GM12878 (cell line): ENCODE results near the gene UTP4. TPM values are rescaled to one million over a fixed set of nuclear protein-coding genes. Genes with fewer than 3 reads are reported as not detected.
A peak's percentile ranks its signal among the peaks of the same experiment; 100 is the strongest.

Experiments
- ATAC-seq: fragments of 200-7000 bp; cut with Tn5 transposase; 3 replicates; pipeline ENCODE4 v1.9.1; 2020; ENCODE audit warnings: mild to moderate bottlenecking, moderate library complexity
- BruUV-seq: library from RNA; stranded (reverse); fragments of 400-500 nt; replicated peaks from 2 replicates; lab custom pipeline; 2021; lab: Mats Ljungman, UMichigan
- CTCF ChIA-PET: fragments of 300-600 bp; sonication (Branson Sonifier 250); formaldehyde crosslinking; extraction: SDS; loops from one replicate; lab custom pipeline; 2021; ENCODE audit warnings: inconsistent platforms; lab: Yijun Ruan, JAX
- POLR2A ChIA-PET: fragments of 350-600 bp; formaldehyde crosslinking; extraction: SDS; loops from one replicate; lab custom pipeline; 2021; ENCODE audit warnings: inconsistent platforms; lab: Charles Lee
- RAD21 ChIA-PET: fragments of 300-600 bp; sonication (Branson Sonifier 250); formaldehyde crosslinking; loops from one replicate; lab custom pipeline; 2023; ENCODE audit warnings: antibody characterized with exemption; ENCODE audit not compliant: unreplicated experiment; lab: Charles Lee
- SMC1A ChIA-PET: fragments of 300-600 bp; sonication (Branson Sonifier 250); formaldehyde crosslinking; loops from one replicate; lab custom pipeline; 2023; ENCODE audit not compliant: unreplicated experiment, uncharacterized antibody; lab: Charles Lee
- DNase-seq: peaks from one replicate; pipeline ENCODE4 v3.0.0-alpha.2; 2011; ENCODE audit warnings: low read depth, low spot score
- FAIRE-seq: peaks from 3 replicates; lab custom pipeline; 2011; peaks lifted over from hg19 to GRCh38; lab: Jason Lieb, UNC
- H2AFZ ChIP-seq: 2 replicates; pipeline ENCODE4 v1.6.0; 2011; ENCODE audit warnings: low read depth, low read length, control low read depth; ENCODE audit not compliant: control insufficient read depth
- H3K27ac ChIP-seq: 2 replicates; pipeline ENCODE4 v1.5.1; 2011; ENCODE audit warnings: control low read depth; ENCODE audit not compliant: control insufficient read depth, insufficient read depth
- H3K27me3 ChIP-seq, 2 experiments: replicated peaks in 1 of 2; 2 replicates each; pipeline versions ENCODE4 v1.6.0 to v1.6.1; 2011; ENCODE audit warnings: low read length in 1 of 2; ENCODE audit not compliant: control insufficient read depth in 2 of 2, insufficient read depth in 2 of 2
- H3K36me3 ChIP-seq, 2 experiments: 2 replicates each; pipeline ENCODE4 v1.5.1; 2011; ENCODE audit warnings: low read length in 1 of 2; ENCODE audit not compliant: control insufficient read depth in 2 of 2, insufficient read depth in 2 of 2
- H3K4me1 ChIP-seq: 2 replicates; pipeline ENCODE4 v1.6.1; 2011; ENCODE audit warnings: mild to moderate bottlenecking, low read length, moderate library complexity, mixed read lengths; ENCODE audit not compliant: control insufficient read depth, insufficient read depth
- H3K4me2 ChIP-seq: 2 replicates; pipeline ENCODE4 v1.6.0; 2011; ENCODE audit warnings: control low read depth; ENCODE audit not compliant: control insufficient read depth, insufficient read depth
- H3K4me3 ChIP-seq: fragments of 200-600 bp; sonication (generic); 2 replicates; pipeline ENCODE4 v1.5.1; 2016
- H3K79me2 ChIP-seq: 2 replicates; pipeline ENCODE4 v1.6.0; 2011; ENCODE audit warnings: low read length; ENCODE audit not compliant: control insufficient read depth, insufficient read depth
- H3K9ac ChIP-seq: 2 replicates; pipeline ENCODE4 v1.8.0; 2011; ENCODE audit warnings: low read length, control low read depth, mixed read lengths; ENCODE audit not compliant: control insufficient read depth, insufficient read depth
- H3K9me3 ChIP-seq: replicated peaks from 3 replicates; pipeline ENCODE4 v1.5.1; 2011; ENCODE audit warnings: mild to moderate bottlenecking, low read length; ENCODE audit not compliant: control insufficient read depth, insufficient read depth
- H4K20me1 ChIP-seq: 2 replicates; pipeline ENCODE4 v1.6.0; 2011; ENCODE audit not compliant: control insufficient read depth, insufficient read depth
- HCFC1 ChIP-seq: fragments of 150-350 bp; IDR thresholded peaks from 2 replicates; pipeline ENCODE4 v1.6.1; 2014; ENCODE audit warnings: low read length
- IKZF1 ChIP-seq: fragments of 450-650 bp; conservative IDR thresholded peaks from 2 replicates; pipeline ENCODE4 v1.6.1; 2017; ENCODE audit warnings: antibody characterized with exemption, mild to moderate bottlenecking
- RFX5 ChIP-seq: IDR thresholded peaks from 2 replicates; pipeline ENCODE4 v1.6.1; 2011; ENCODE audit warnings: low read depth, low read length, improper control_type of control experiment
- RUNX3 ChIP-seq: IDR thresholded peaks from 2 replicates; pipeline ENCODE4 v1.6.1; 2012; ENCODE audit warnings: low read length, inconsistent platforms
- SP1 ChIP-seq: IDR thresholded peaks from one replicate; pipeline ENCODE4 v1.6.1; 2011; ENCODE audit warnings: low read depth, low read length
- TCF7 ChIP-seq: IDR thresholded peaks from 2 replicates; pipeline ENCODE4 v1.6.1; 2014; ENCODE audit warnings: antibody characterized with exemption, borderline replicate concordance
- WGBS: methylation state at CpG from one replicate; pipeline ENCODE4 v1.1.6; 2016; ENCODE audit warnings: low lambda C conversion rate; ENCODE audit not compliant: insufficient replicate concordance, insufficient coverage; ENCODE audit errors: missing lambda C conversion rate; 5-methylcytosine and 5-hydroxymethylcytosine counted together
- in situ Hi-C: fragments of 300-500 bp; cut with MboI; formaldehyde crosslinking; loops from 9 replicates; pipeline ENCODE4 v1.14.3; 2018; ENCODE audit warnings: mixed read lengths
- intact Hi-C: fragments of 100-400 bp; cut with micrococcal nuclease; formaldehyde crosslinking; loops from one replicate; pipeline ENCODE4 v1.14.2; 2022; ENCODE audit not compliant: unreplicated experiment
- polyA plus RNA-seq, 11 experiments: library from polyadenylated mRNA; depleted of rRNA in 4 of 11; unstranded in 6 of 11; stranded (reverse) in 5 of 11; fragments of >200 nt; fragmentation: Nextera tagmentation in 4 of 11; fragmentation: Illumina TruSeq in 1 of 11; extraction: Ambion mirVana in 4 of 11; extraction: Trizol in 1 of 11; gene quantifications; 1 replicate in 1 of 11; 2 replicates in 10 of 11; pipeline versions ENCODE4 v1.2.1 to v1.2.3, GENCODE V29; 2011 to 2016; ENCODE audit warnings: inconsistent platforms in 2 of 11, missing spikeins in 2 of 11, low read depth in 1 of 11
- total RNA-seq, 4 experiments: library from RNA; depleted of rRNA in 3 of 4; stranded (reverse); fragments of >200 nt in 3 of 4; fragmentation: Illumina TruSeq in 1 of 4; extraction: Trizol in 1 of 4; gene quantifications; 2 replicates each; pipeline versions ENCODE4 v1.2.1 to v1.2.3, GENCODE V29; 2013 to 2021

UTP4 gene
- total and polyA plus RNA-seq, 10 of the 15 experiments (the other 5 are each of a cell fraction or from before 2014, with no cell fraction given): 32.5 to 131 (median 84.0) TPM

GRCh38 chr16:69166221-69166833 is 33.9 kb downstream of the UTP4 start:
- intact Hi-C loops: no loop called here

More at GRCh38 chr16:69166221-69166833, 33.9 kb downstream of the UTP4 start:
- H2AFZ ChIP-seq: no peak overlapping the region
- ChIA-PET CTCF (interaction anchor here (0.6 to 2.1 kb wide), 7 partner anchors 9 to 146 kb away, joined by 3 to 11 read pairs (median 3); no protein-coding TSS in a partner anchor), RAD21 (interaction anchor here (1.0 to 1.5 kb wide), 3 partner anchors 13 to 120 kb away, joined by 3 to 4 read pairs (median 4); no protein-coding TSS in a partner anchor), SMC1A (interaction anchor here (0.6 to 2.9 kb wide), 10 partner anchors 9 to 262 kb away, joined by 3 to 9 read pairs (median 4); partner anchors contain the start of gene SNTB2), POLR2A (interaction anchor here (1.4 to 3.0 kb wide), 2 partner anchors 9 to 21 kb away, joined by 7 to 13 read pairs; partner anchors contain the start of gene SNTB2)
- in situ Hi-C loops: no loop called here
- H3K36me3 ChIP-seq: peaks cover 9 to 29% of the 10 kb centered on the region in 2 experiments
- H3K27me3 ChIP-seq: no peaks in the 10 kb centered on the region
- no peaks in the 10 kb centered on the region; the same call in 1 of the 2 replicates for H4K20me1 ChIP-seq
- H3K9me3 ChIP-seq: no peaks in the 10 kb centered on the region
- peaks cover 5% of the 10 kb centered on the region for H3K4me1 ChIP-seq
- no peak overlapping the region for H3K4me2 ChIP-seq
- TF ChIP-seq IKZF1 (peak; percentile 36; the same call in 1 of the 2 replicates), HCFC1 (no peak), RUNX3 (peak; percentile 62), SP1 (no peak), RFX5 (no peak), TCF7 (peak; percentile 61; the same call in 1 of the 2 replicates)
- DNase-seq: no peak
- FAIRE-seq: no peak
- no peak overlapping the region for H3K27ac ChIP-seq
- BruUV-seq: no TSS peak
- H3K4me3 ChIP-seq: no peak overlapping the region
- peak; percentile 38; the same call in 2 of the 3 replicates for ATAC-seq
- WGBS: 44% methylated on average over 8 of the region's 8 CpGs
- H3K79me2 ChIP-seq: no peaks in the 10 kb centered on the region
- no peak overlapping the region for H3K9ac ChIP-seq
